ENCODE measurements around the gene TIMM44. TPM values are rescaled to one million over a fixed set of nuclear protein-coding genes. Genes with fewer than 3 reads are reported as not detected.

Gene TIMM44
- polyA plus RNA-seq, 1 of the 3 experiments (the other 2 are of a cell fraction), result 49.7 TPM

DNA sequence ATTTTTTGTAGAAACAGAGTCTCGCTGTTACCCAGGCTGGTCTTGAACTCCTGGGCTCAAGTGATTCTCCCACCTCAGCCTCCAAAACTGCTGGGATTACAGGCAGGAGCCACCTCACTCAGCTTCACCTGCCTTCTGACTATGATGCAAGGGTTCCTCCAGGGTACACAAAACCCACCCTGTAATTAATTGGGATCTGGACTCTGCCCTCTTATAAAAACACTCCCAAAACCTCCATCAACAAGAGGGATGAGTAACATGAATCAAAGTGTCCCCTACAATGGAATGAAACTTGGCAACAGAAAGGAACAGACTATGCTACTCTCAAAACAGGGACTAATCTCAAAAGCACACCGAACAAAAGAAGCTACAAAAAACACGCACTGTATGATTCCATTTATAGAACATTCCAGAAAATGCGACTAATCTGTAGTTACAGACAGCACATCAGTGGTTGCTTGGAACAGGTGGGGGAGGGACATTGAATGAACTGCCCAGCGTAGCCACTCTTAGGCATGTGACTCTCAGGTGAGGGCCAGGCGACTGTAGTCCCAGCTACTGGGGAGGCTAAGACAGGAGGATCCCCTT is 66.1 kb downstream of the TIMM44 start:
- Histone ChIP-seq H3K9ac (no peak overlapping the region), H3F3A (replicated peaks; ENCODE audit: insufficient read depth) (no peaks in the 10 kb centered on the region), H3K79me2 (ENCODE audit: insufficient read depth) (no peaks in the 10 kb centered on the region), H3K36me3 (replicated peaks in 1 of 2; ENCODE audit: control insufficient read depth in 1 of 2, insufficient read depth in 2 of 2, low read length in 1 of 2) (no peaks in the 10 kb centered on the region), H3K4me1 (ENCODE audit: control insufficient read depth in 1 of 2, insufficient read depth in 2 of 2, low read depth in 1 of 2, low read length in 1 of 2) (peaks cover 0 to 14% of the 10 kb centered on the region in 2 experiments; a peak in 1 of 4 replicates), H3K27me3 (ENCODE audit: insufficient read depth) (no peaks in the 10 kb centered on the region), H3K27ac (ENCODE audit: low read depth in 2 of 2, low read length in 1 of 2) (no peak overlapping the region), H3K4me2 (no peak overlapping the region), H4K20me1 (ENCODE audit: insufficient read depth) (no peaks in the 10 kb centered on the region), H2AFZ (ENCODE audit: low read depth) (no peak overlapping the region), H3K9me2 (no peaks in the 10 kb centered on the region), H3K4me3 (ENCODE audit: low read depth in 2 of 2, low read length in 1 of 2) (no peak overlapping the region), H3K9me3 (no peaks in the 10 kb centered on the region)
- ChIA-PET CTCF (interaction anchor here (1.4 kb wide), 2 partner anchors 13 to 26 kb away, joined by 3 to 4 read pairs; partner anchors contain the start of gene MAP2K7), POLR2A (no interaction called here)
- WGBS (ENCODE audit: low lambda C conversion rate), result 75% methylated on average over 6 of the region's 6 CpGs
- no peak for TF ChIP-seq ELF1 (IDR thresholded peaks at IDR 0.05)
- TF ChIP-seq NRF1 (IDR thresholded peaks at IDR 0.05; ENCODE audit: low read depth, low read length), result no peak
- no peak for DNase-seq

Other genes with a start within 250 kb of the TIMM44 start
- gene FCER2, start 241.5 kb downstream of the TIMM44 start, polyA plus RNA-seq (2012; rRNA removed), result not detected in 2 replicates
- gene CLEC4G, start 211.6 kb downstream of the TIMM44 start, polyA plus RNA-seq (2012; rRNA removed), result not detected in 2 replicates
- not detected in 2 replicates for gene CD209, start 196.1 kb downstream of the TIMM44 start, polyA plus RNA-seq (2012; rRNA removed)
- gene CLEC4M, start 180.4 kb downstream of the TIMM44 start, polyA plus RNA-seq (2012; rRNA removed), result not detected in 2 replicates
- gene EVI5L, start 113.4 kb downstream of the TIMM44 start, polyA plus RNA-seq (2012; rRNA removed), result 8.5 and 9.7 TPM in 2 replicates
- gene PRR36, start 69.3 kb downstream of the TIMM44 start, polyA plus RNA-seq (2012; rRNA removed), result 0.10 and 0.18 TPM in 2 replicates
- gene LRRC8E, start 55.2 kb downstream of the TIMM44 start, polyA plus RNA-seq (2012; rRNA removed), result 0.02 and 0.23 TPM in 2 replicates
- gene MAP2K7, start 39.8 kb downstream of the TIMM44 start, polyA plus RNA-seq (2012; rRNA removed), result 13.0 and 13.6 TPM in 2 replicates
- 0.78 and 0.87 TPM in 2 replicates for gene TGFBR3L, start 28.8 kb downstream of the TIMM44 start, polyA plus RNA-seq (2012; rRNA removed)
- gene SNAPC2, start 23.3 kb downstream of the TIMM44 start, polyA plus RNA-seq (2012; rRNA removed), result 29.7 and 38.7 TPM in 2 replicates
- 28.3 and 53.8 TPM in 2 replicates for gene CTXN1, start 17.5 kb downstream of the TIMM44 start, polyA plus RNA-seq (2012; rRNA removed)
- gene ELAVL1, start 62.0 kb upstream of the TIMM44 start, polyA plus RNA-seq (2012; rRNA removed), result 41.7 and 49.6 TPM in 2 replicates
- not detected in 2 replicates for gene CCL25, start 109.1 kb upstream of the TIMM44 start, polyA plus RNA-seq (2012; rRNA removed)
- not detected in 2 replicates for gene FBN3, start 205.9 kb upstream of the TIMM44 start, polyA plus RNA-seq (2012; rRNA removed)

Data from SK-N-SH (cell line).